Measurements from ENCODE around the gene DNAJC17.

Gene DNAJC17

DNA sequence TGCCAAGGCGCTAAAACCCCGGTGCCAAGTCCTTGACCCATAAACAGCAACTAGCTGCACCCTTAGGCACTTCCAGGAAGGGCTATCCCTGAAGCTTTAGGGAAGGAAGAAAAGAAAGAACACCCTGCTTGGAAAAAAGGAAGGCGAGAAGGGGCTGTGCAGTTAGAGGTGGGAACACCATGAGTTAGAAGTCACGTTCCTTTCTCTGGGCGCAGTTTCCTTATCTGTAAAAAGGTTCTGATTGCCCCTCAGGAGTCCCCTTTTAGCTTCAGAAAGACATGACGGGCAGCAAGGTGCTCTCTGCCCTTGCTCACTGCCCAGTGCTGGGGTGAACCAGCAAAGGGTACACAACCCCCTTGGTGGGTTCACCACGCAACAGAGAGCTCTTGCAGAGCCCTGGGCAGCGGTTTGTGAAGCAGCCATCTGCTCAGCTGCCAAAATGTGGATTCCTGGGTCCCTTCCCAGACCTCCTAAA is 42.6 kb downstream of the DNAJC17 start:
- no peak for DNase-seq

DNA sequence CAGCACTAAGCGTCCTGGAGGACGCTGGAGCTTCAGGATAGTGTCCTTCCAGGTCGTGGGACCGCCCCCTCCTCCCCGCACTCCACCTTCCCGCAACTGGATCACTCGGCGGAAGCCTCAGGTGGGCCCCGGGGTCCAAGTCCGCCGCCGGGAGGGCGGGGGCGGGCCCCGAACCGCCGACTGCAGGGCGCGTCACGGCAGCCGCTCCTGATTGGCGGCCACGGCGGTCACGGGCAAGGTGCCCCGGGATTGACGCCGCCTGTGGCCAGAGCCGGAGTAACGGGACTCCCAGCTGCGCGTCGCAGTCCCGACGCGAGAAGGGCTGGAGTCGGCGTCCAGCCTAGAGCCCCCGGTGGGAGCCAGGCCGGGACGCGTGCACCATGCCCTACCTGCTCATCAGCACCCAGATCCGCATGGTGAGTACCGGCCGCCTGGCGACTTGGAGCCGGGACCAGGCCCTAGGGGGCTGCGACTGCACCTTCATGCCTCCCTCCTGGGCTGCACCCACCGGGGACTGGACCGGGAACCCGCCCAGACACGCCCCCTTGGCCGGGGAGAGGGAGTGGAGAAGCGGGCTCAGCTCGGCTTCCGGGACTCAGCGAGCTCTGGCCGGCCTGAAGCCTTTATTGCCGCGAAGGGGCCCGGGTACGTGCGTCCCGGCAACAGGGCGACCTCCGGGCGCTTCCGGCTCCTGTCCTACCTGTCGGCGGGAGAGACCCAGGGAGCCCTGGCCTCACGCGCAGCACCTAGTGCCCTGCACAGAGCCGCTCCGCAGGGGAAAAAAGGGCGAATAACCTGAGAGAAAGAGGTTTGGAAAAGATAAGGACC is 43.3 kb downstream of the DNAJC17 start, which contains the start of gene GCHFR:
GCHFR (plus strand) TSS at position 268 of the 828 bp plus-strand sequence; CDS start at position 381, 113 bp downstream.
- DNase-seq = peak; percentile 40 to 70 (median 61)

DNA sequence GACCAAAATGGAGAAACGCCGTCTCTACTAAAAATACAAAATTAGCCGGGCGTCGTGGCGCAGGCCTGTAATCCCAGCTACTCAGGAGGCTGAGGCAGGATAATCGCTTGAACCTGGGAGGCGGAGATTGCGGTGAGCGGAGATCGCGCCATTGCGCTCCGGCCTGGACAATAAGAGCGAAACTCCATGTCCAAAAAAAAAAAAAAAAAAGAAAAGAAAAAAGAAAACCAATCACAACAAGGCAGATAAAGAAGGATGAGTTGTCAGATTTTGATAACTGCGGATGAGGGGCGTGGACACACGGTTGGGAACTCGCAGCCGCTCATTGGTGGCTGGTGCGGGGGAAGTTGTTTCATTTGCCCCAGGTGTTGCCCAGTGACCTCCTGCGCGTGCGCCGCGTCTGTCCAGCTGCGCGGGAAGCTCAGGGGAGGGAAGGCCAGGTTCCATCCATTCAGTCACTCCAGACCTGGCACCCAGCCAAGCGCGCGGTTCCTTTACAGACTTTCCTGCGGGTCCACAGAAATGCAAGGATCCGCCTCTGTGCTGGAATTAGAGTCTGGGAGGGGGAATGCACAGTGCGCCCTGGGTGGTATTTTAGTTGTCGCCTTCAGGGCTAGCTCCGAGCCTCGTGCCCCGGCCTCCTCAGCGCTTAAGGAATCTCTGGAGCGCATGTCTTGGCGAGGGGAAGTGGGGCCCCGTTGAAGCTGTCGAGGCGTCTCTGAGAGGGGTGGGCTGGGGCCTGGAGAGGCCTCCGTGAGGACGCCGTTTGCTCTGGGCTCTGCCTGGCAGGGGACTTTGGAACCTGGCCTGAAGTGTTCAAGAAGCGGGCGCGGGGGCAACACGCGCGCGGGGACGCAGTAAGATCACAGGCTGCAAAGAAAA is 44.1 kb downstream of the DNAJC17 start:
- peak in 5 of 6 experiments; percentile 27 to 56 (median 43) for DNase-seq

DNA sequence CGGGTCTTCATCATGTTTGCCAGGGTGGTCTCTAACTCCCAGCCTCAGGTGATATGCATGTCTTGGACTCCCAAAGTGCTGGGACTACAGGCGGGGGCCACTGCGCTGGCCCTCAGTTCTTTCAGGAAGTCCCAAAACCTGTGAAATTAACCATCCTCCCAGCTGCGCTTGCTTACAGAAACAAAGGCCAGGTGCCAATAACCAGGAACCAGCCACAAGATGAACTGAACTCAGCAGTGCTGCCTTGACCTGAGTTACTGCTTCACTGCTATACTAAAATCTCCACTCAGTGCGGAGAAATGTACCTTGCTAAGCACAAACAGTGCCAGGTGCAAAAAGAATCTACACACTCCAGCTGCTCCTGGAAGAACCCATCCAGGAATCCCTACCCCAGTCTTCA is 47.3 kb downstream of the DNAJC17 start:
- no peak for DNase-seq

DNA sequence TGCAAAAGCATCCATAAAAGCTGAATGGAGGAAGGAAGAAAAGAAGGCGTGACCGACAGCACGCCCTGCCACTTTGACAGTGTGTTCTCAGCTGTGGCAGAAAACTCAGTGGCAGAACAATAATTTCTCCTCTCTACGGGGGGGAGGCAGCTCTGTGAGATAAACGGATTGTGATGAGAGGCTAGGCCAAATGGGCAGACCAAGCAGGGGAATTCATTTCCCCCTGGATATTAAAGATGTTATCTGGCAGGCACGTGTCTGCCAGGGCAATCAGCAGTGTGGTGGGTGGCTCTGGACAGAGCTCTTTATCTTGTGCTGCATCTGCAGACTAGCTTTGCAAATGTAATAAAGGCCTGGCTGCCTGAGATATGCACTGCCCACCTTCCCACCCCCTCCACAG is 50.3 kb downstream of the DNAJC17 start:
- no peak for DNase-seq

DNA sequence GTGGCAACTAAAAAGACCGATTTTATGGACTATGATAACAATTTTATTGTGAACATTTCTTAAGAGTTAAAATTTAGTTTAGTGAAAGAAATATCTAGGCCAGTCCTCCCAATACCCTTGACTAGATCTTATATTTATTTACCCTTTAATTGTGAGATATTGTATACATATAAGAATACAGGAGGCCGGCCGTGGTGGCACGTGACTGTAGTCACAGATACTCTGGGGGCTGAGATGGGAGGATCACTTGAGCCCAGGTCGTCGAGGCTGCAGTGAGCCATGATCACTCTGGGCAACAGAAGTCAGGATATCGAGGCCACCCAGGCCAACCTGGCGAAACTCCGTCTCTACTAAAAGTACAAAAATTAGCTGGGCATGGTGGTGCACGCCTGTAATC is 51.5 kb downstream of the DNAJC17 start:
- no peak for DNase-seq

DNA sequence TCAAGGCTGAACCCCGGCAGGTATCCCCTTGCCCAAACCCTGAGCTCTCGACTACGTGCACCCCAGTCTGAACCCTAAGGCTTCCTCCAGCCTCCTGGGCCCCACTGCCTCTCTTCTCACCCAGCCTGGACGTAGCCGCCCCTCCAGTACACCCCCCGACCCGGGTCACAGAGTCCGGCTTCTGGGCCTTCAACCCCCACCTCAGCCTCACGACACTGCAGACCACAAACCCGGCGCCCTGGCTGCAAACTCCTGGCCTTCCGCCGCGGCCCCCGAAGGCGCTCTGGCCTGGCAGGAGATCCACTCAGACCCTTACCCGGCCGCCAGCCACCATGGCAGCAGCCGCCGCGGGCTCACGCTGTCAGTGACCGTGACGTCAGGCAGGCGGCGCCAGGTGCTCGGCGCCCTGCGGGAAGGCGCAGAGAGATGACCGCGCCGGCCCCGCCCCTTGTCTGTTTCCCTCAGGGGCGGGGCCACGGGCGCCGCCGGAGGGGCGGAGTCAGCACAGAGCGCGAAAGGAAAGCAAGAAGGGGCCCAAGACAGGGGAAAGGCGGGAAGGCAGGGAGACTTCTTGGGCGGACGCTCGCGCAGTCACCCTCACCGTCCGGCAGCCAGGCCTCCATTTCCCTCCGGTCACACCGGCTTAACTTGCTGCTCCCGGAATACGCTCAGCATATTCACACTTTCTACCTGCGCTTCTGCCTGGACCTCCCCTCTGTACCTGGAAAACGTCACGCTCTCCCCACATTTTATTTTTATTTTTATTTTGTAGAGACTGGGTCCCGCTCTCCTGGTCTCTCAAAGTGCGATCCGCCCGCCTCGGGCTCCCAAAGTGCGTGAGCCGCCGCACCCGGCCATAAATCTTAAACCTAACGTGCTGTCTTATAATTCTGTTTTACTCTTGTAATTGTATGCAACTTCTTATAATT is 52.1 kb downstream of the DNAJC17 start, which contains the start of gene RMDN3:
RMDN3 (minus strand) TSS at position 372 of the 929 bp plus-strand sequence. CDS start 471 bp downstream, outside the sequence.
- DNase-seq = peak; percentile 87 to 94 (median 90)

DNA sequence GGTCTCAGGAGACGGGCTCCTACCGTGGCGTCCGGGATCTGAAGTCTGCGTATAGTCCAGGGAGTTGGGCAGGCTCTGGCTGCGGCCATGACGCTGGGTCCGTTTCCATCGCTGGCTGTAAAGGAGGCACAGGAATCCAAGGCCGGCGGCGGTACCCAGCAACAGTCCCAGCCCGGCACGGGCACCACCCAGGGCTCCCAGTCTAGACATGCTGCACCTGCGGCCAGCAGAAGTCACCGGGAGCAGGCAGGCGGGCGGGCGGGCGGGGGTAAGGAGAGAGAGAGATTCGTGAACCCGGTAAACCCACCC is 52.7 kb downstream of the DNAJC17 start:
- no peak for DNase-seq

DNA sequence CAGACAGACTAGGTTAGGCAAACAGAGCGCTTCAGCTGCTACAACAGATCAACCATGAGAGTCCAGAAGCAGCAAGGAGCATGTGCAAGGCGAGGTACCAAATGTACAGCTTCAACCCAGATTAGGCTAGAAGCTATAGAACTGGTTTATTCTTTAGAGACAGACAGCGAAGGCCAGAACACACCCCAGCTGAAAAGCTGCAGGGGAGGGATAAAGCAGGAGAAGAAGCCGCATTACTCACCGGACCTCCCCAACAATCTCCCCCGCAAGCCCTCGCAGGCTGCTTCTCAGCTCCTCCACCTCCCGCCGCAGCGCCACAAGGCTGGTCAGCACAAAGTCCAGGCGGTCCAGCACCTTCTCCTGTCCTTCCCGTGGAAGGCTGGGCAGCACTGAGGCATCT is 55.5 kb downstream of the DNAJC17 start:
- DNase-seq = no peak

DNA sequence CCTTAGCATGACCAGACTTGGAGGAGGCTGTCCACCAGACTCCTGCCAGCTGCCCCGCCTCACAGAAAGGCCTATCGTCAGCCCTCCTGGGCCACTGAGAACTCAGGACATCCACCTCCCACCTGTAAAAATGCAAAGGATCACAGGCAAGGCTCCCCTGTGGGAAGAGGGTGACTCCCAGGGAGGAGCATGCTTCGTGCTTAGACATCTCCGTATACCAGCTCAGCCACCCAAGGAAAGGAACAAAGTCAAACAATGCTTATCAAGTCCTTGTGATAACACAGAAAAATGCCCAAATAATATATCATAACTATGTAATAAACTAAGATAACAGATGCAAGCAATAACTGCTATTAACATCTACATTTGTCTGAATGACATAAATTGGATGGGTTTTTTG is 56.4 kb downstream of the DNAJC17 start:
- DNase-seq = no peak

DNA sequence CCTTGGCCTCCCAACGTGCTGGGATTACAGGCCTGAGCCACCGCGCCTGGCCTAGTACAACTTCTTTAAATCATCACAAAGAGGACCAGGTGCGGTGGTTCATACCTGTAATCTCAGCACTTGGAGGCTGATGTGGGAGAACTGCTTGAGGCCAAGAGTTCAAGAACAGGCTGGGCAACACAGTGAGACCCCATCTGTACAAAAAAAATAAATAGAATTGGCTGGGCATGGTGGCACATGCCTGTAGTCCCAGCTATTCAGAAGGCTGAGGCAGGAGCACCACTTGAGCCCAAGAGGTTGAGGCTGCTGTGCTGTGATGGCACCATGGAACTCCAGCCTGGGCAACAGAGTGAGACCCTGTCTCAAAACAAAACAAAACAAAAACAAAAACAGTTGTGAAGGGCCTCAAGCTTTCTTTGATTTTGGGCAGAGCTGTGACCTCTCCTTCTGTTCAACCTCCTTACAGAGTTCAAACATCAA is 58.1 kb downstream of the DNAJC17 start:
- DNase-seq = no peak

DNA sequence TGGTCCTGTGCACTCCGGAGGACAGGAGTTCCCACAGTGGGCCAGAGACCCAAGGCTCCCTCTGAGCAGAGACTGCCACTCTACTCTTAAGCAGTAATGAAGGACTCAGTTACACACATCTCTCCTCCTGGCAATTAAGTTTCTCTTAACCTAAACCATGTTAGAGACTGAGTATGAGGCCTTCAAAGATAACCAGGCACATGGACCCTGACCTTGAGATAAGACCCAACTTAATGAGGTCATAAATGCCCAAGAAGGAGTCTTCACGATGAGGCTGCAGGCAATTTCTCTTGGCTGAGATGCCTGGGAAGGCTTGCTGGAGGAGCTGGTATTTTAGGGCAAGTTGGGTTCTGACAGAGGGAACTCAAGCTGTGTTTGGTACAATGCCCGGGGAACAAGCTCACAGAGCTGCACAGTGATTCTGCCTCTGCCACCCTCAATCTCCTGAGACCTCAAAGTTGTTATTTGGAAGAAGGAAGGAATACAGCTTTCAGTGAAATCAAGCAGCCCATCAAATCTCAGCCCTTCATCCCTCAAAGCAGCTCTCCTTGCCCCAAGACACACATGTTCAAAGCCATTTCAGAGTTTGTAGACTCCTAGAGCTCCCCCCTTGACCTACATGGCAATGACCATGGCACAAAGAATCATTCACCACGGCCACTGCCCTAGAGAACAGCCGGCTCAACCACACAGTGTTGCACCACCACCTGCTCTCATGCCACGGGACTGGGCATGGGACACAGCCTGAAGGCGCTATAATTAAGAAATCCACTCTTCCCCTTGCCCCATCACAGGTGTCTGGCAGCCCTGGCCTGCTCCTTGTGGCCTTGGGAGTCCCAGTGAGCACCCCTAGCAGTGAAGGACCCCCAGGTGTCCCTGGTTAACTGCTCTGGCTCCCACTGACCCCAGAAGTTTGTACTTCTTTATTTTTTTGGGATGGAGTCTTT is 59.3 kb downstream of the DNAJC17 start:
- DNase-seq = no peak

DNA sequence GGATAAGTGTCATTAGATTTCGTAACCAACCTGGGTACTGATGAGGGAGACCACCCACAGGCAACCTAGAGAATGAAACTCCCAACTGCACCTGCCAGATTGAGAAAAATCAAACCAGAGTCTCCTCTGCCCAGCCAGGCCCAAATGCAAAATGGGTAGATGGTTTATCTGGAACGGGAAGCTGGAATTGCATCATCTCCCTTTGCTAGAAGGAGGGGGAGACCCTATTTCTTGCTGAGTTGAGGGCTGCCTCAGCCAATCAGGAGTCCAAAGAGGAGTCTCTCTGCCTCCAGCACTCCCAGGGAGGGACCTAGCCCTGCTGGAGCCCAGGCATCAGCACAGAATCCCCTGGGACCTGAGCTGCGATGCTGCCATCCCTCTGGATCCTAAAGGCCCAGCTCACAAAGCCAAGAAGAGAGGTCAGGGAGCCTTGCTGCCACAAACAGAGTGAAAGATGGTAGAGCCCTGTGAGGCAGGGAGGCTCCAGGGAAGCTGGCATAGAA is 60.3 kb downstream of the DNAJC17 start:
- DNase-seq = no peak

DNA sequence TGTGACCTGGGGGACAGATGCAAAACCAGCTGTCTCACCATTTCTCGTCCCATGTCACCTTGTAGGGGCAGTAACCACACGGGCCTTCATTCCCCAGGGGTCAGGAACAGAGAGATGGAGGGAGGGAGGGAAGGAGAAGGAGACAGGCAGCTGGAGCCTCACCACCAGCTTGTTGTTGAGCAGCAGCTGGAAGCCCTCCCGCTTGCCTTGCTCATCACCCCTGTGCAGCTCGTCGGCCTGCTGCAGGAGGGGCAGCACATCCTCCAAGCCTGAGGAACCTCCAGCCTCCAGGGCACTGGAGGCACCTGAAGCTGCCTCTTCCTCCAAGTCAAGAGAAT is 62.5 kb downstream of the DNAJC17 start:
- DNase-seq = no peak

DNA sequence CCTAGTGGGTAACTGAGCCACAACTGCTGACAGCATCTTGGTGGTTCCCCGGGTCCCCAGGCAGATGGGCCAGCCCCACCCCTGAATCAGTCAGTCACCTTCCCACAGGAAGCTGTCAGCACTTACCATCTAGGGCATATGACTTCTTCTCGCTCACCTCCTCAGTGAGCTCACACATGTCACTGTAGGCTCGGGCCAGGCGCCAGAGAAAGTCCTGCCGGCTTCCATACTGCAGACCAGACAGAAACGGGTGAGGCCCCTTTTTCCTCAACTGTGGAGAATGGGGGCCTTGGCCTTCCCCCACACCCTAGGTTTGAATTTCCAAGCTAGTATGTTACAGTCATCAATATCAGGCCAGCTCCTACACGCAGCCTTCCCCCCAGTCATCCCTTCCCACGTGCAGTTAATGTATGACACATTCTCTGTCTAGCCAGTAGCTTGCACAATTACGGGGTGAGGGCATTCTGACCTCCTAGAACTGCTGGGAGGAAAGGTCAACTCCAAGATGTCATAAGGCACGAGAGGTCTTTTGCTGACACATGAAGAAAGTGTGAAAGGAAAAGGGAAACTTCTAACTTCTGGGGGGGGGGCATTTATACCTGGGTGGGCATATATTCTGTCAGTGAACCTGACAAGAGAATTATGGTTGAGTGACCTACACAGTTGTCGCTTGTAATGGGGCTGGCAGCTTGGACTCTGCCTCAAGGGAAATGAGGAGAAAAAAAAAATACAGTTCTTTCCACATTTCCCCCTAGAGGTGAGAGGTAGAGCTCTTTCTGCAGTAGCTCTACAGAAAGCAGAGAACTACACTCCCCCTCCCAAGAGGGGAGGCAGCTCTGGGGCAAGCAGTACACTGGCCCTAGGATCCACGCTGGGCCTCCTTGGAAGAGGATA is 63.1 kb downstream of the DNAJC17 start:
- DNase-seq = no peak

DNA sequence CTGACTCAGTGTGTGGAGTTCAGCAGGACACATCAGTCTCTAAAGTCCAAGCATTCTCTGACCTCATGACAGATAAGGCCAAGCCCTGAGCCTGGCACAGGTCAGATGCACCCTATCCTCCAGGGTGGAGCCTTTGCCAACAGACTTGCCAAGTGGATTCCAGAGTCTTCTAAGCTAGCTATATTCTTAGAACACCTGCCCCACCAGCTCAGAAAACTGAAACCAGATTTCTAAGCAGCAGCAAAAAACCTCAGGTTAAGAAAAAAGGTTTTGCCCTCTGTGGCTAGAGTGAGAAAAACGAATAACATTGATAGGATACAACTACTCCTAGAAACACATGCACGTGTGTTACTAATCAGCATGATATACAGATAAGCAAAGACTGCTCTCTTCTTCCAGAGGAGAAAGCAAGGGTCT is 63.8 kb downstream of the DNAJC17 start:
- DNase-seq = no peak

DNA sequence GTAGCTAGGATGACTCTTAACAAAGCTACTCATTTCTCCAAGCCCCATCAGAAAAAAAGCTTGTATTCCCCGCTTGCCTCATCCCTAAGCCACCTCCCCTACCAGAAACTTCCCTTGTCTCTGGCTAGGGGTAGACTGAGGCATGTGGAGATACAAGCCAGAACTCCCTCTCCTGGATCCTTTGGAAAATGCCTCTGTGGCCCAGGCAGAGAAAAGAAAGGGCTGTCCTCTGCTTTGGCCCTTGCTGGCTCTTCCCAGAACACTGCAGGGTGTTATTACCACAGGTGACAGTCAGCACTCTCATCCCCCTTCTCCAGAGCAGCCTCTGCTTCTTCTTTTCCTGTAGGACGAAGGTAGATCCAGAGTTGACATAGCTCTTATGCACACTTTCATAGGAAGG is 67.4 kb downstream of the DNAJC17 start:
- DNase-seq = no peak

DNA sequence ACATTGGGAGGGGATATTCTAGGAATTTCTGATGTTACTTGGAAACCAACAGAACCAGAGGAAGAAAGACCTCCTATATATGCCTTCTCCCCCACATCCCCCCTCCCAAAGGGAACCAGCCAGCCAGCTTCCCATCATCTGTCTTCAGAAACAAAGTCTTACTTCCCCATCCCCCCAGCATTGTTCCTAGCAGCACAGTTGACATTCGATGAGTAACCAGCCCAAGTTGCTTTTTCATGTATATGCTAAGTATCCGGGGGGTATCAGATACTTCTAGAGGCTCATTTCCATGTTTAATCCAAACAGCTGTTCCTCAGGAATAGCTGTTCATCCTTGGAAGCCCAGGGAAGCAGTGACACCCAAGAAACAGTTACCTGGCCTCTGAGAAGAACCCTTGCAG is 68.2 kb downstream of the DNAJC17 start:
- no peak for DNase-seq

DNA sequence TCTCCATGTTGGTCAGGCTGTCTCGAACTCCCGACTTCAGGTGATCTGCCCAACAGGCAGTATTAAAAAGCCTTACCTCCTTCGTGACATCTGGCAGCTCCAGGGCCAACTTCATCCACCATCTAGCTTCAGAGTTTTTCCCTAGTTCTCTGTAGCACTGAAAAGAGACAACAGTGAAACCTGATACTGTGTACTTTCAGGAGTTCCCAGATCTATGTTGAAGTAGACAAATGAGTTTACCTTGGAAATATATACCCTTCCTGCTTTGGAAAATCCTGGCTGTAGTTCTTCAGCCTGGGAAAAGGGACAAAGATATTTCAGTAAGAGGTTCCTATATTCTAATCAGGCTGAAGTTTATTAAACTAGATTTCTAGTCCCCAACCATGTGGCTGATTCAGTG is 70.2 kb downstream of the DNAJC17 start:
- no peak for DNase-seq

DNA sequence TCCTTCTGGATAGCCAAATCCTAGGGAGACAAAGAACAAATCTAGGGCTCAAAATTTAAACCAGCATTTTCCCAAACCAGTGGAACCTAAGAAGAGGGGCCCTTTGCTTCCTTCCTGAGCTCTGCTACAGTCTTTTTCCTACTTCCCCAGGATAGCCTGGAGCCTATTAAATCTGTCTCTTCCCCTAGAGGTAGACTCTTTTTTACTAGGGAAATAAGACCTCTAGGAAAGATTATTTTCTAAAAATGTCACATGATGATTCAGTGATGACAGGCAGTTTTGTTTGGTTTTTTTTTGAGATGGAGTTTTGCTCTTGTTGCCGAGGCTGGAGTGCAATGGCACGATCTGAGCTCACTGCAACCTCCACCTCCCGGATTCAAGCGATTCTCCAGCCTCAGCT is 70.7 kb downstream of the DNAJC17 start:
- DNase-seq = no peak
